BLaER1 treated with 17β-estradiol and CSF1 and Interleukin-3, amounts not matched to agents 10 nM and 100 nM (cell line): ENCODE measurements around the gene MRPS35.

Experiments used
- H3K27ac ChIP-seq, 11 experiments: shearing (Covaris generic); formaldehyde crosslinking; 2 replicates each; pipeline ENCODE4 v1.8.1; 2022
- H3K27me3 ChIP-seq, 11 experiments: shearing (Covaris generic); formaldehyde crosslinking; 2 replicates each; pipeline ENCODE4 v1.8.1; 2022
- H3K36me3 ChIP-seq, 11 experiments: shearing (Covaris generic); formaldehyde crosslinking; 2 replicates each; pipeline ENCODE4 v1.8.1; 2022
- H3K4me1 ChIP-seq, 10 experiments: shearing (Covaris generic); formaldehyde crosslinking; 2 replicates each; pipeline ENCODE4 v1.8.1; 2022
- H3K4me2 ChIP-seq, 11 experiments: shearing (Covaris generic); formaldehyde crosslinking; 2 replicates each; pipeline ENCODE4 v1.8.1; 2022
- H3K4me3 ChIP-seq, 10 experiments: shearing (Covaris generic); formaldehyde crosslinking; 2 replicates each; pipeline ENCODE4 v1.8.1; 2022
- H3K9ac ChIP-seq, 11 experiments: shearing (Covaris generic); formaldehyde crosslinking; 2 replicates each; pipeline ENCODE4 v1.8.1; 2022
- H3K9me3 ChIP-seq, 11 experiments: shearing (Covaris generic); formaldehyde crosslinking; replicated peaks in 1 of 11; 2 replicates each; pipeline ENCODE4 v1.8.1; 2022
- H4K20me1 ChIP-seq, 11 experiments: shearing (Covaris generic); formaldehyde crosslinking; 2 replicates each; pipeline ENCODE4 v1.8.1; 2022
- Cebpa-rat ChIP-seq, 11 experiments: shearing (Covaris generic); IDR thresholded peaks; 2 replicates each; pipeline ENCODE4 v1.8.1; 2022

MRPS35 gene

GRCh38 chr12:27790179-27790578 is 79.5 kb downstream of the MRPS35 start:
- Histone ChIP-seq H3K27me3 (no peaks in the 10 kb centered on the region), H3K4me2 (no peak overlapping the region), H3K9ac (no peak overlapping the region), H3K9me3 (no peaks in the 10 kb centered on the region), H3K4me1 (peaks cover 0 to 13% (median 5%) of the 10 kb centered on the region in 10 experiments; a peak in 8 of 20 replicates), H3K27ac (no peak overlapping the region), H3K36me3 (peaks cover 50 to 100% (median 78%) of the 10 kb centered on the region in 11 experiments), H3K4me3 (no peak overlapping the region), H4K20me1 (peaks cover 0 to 67% (median 8%) of the 10 kb centered on the region in 11 experiments; a peak in 11 of 22 replicates)
- TF ChIP-seq Cebpa-rat (IDR thresholded peaks at IDR 0.05), result no peak

GRCh38 chr12:27794818-27795584 is 84.4 kb downstream of the MRPS35 start:
- H4K20me1 ChIP-seq, result peaks cover 0 to 20% (median 5%) of the 10 kb centered on the region in 11 experiments; a peak in 6 of 22 replicates
- H3K27ac ChIP-seq, result no peak overlapping the region
- no peak for TF ChIP-seq Cebpa-rat (IDR thresholded peaks at IDR 0.05)
- no peak overlapping the region for H3K4me3 ChIP-seq
- no peaks in the 10 kb centered on the region for H3K9me3 ChIP-seq
- no peaks in the 10 kb centered on the region for H3K27me3 ChIP-seq
- H3K4me2 ChIP-seq, result no peak overlapping the region
- H3K36me3 ChIP-seq, result peaks cover 82 to 100% (median 94%) of the 10 kb centered on the region in 11 experiments
- H3K4me1 ChIP-seq, result no peaks in the 10 kb centered on the region
- H3K9ac ChIP-seq, result no peak overlapping the region

- Histone ChIP-seq H3K4me2 (no peak overlapping the region), H3K36me3 (peaks cover 81 to 100% (median 95%) of the 10 kb centered on the region in 11 experiments), H4K20me1 (peaks cover 0 to 9% (median 1%) of the 10 kb centered on the region in 11 experiments; a peak in 6 of 22 replicates), H3K9me3 (no peaks in the 10 kb centered on the region), H3K9ac (no peak overlapping the region), H3K4me1 (no peaks in the 10 kb centered on the region), H3K27ac (no peak overlapping the region), H3K27me3 (no peaks in the 10 kb centered on the region), H3K4me3 (no peak overlapping the region)
- TF ChIP-seq Cebpa-rat (IDR thresholded peaks at IDR 0.05), result no peak
These were observed 85.5 kb downstream of the MRPS35 start for GRCh38 chr12:27796128-27796527.

- Histone ChIP-seq H3K9me3 (no peaks in the 10 kb centered on the region), H3K9ac (no peak overlapping the region), H3K27me3 (no peaks in the 10 kb centered on the region), H4K20me1 (peaks cover 0 to 5% (median 0%) of the 10 kb centered on the region in 11 experiments; a peak in 2 of 22 replicates), H3K4me3 (no peak overlapping the region), H3K4me2 (no peak overlapping the region), H3K27ac (no peak overlapping the region), H3K4me1 (no peaks in the 10 kb centered on the region), H3K36me3 (peaks cover 67 to 95% (median 84%) of the 10 kb centered on the region in 11 experiments)
- TF ChIP-seq Cebpa-rat (IDR thresholded peaks at IDR 0.05), result no peak
These were observed 86.8 kb downstream of the MRPS35 start for GRCh38 chr12:27797301-27798025.

- peaks cover 11 to 13% (median 12%) of the 10 kb centered on the region in 10 experiments; a peak in 19 of 20 replicates for H3K4me1 ChIP-seq
- peaks cover 36 to 62% (median 51%) of the 10 kb centered on the region in 11 experiments for H3K36me3 ChIP-seq
- H4K20me1 ChIP-seq, result no peaks in the 10 kb centered on the region; a peak in 1 of 22 replicates
- H3K27me3 ChIP-seq, result no peaks in the 10 kb centered on the region
- no peak overlapping the region for H3K9ac ChIP-seq
- H3K4me2 ChIP-seq, result no peak overlapping the region
- H3K9me3 ChIP-seq, result no peaks in the 10 kb centered on the region
- no peak overlapping the region for H3K4me3 ChIP-seq
- no peak for TF ChIP-seq Cebpa-rat (IDR thresholded peaks at IDR 0.05)
- H3K27ac ChIP-seq, result no peak overlapping the region
These were observed 90.2 kb downstream of the MRPS35 start for GRCh38 chr12:27800819-27801218.

- H3K36me3 ChIP-seq, result peaks cover 28 to 54% (median 43%) of the 10 kb centered on the region in 11 experiments
- H3K9ac ChIP-seq, result no peak overlapping the region
- no peaks in the 10 kb centered on the region for H3K9me3 ChIP-seq
- TF ChIP-seq Cebpa-rat (IDR thresholded peaks at IDR 0.05), result no peak
- H4K20me1 ChIP-seq, result no peaks in the 10 kb centered on the region; a peak in 1 of 22 replicates
- no peak overlapping the region for H3K4me3 ChIP-seq
- H3K27ac ChIP-seq, result no peak overlapping the region
- peaks cover 11 to 13% (median 12%) of the 10 kb centered on the region in 10 experiments; a peak in 19 of 20 replicates for H3K4me1 ChIP-seq
- H3K4me2 ChIP-seq, result no peak overlapping the region
- H3K27me3 ChIP-seq, result no peaks in the 10 kb centered on the region
These were observed 91.0 kb downstream of the MRPS35 start for GRCh38 chr12:27801630-27802029.

GRCh38 chr12:27802511-27802910 is 91.9 kb downstream of the MRPS35 start:
- no peak overlapping the region for H3K4me2 ChIP-seq
- H3K27me3 ChIP-seq, result no peaks in the 10 kb centered on the region
- no peak overlapping the region for H3K4me3 ChIP-seq
- no peak for TF ChIP-seq Cebpa-rat (IDR thresholded peaks at IDR 0.05)
- no peak overlapping the region for H3K27ac ChIP-seq
- no peak overlapping the region for H3K9ac ChIP-seq
- H3K36me3 ChIP-seq, result peaks cover 19 to 45% (median 35%) of the 10 kb centered on the region in 11 experiments
- peaks cover 11 to 15% (median 13%) of the 10 kb centered on the region in 10 experiments; a peak in 19 of 20 replicates for H3K4me1 ChIP-seq
- H3K9me3 ChIP-seq, result no peaks in the 10 kb centered on the region
- H4K20me1 ChIP-seq, result no peaks in the 10 kb centered on the region; a peak in 1 of 22 replicates

GRCh38 chr12:27802936-27803335 is 92.3 kb downstream of the MRPS35 start:
- H3K36me3 ChIP-seq, result peaks cover 15 to 41% (median 30%) of the 10 kb centered on the region in 11 experiments
- H3K4me1 ChIP-seq, result peaks cover 11 to 15% (median 13%) of the 10 kb centered on the region in 10 experiments; a peak in 19 of 20 replicates
- no peak overlapping the region for H3K4me2 ChIP-seq
- no peak overlapping the region for H3K4me3 ChIP-seq
- no peak overlapping the region for H3K27ac ChIP-seq
- H3K27me3 ChIP-seq, result no peaks in the 10 kb centered on the region
- no peak for TF ChIP-seq Cebpa-rat (IDR thresholded peaks at IDR 0.05)
- H3K9me3 ChIP-seq, result no peaks in the 10 kb centered on the region
- H3K9ac ChIP-seq, result no peak overlapping the region
- H4K20me1 ChIP-seq, result no peaks in the 10 kb centered on the region; a peak in 1 of 22 replicates

- Histone ChIP-seq H3K4me2 (no peak overlapping the region), H3K4me1 (peaks cover 11 to 15% (median 13%) of the 10 kb centered on the region in 10 experiments; a peak in 19 of 20 replicates), H3K27ac (no peak overlapping the region), H3K27me3 (no peaks in the 10 kb centered on the region), H3K4me3 (no peak overlapping the region), H4K20me1 (no peaks in the 10 kb centered on the region; a peak in 1 of 22 replicates), H3K36me3 (peaks cover 0 to 18% (median 12%) of the 10 kb centered on the region in 11 experiments; a peak in 12 of 22 replicates), H3K9me3 (no peaks in the 10 kb centered on the region), H3K9ac (no peak overlapping the region)
- no peak for TF ChIP-seq Cebpa-rat (IDR thresholded peaks at IDR 0.05)
These were observed 94.6 kb downstream of the MRPS35 start for GRCh38 chr12:27805238-27805637.
